Right atrium auricular region (tissue), 2 donors: ENCODE data around the gene MMAB. TPM values are rescaled to one million over a fixed set of nuclear protein-coding genes. Genes with fewer than 3 reads are reported as not detected.
A peak's percentile ranks its signal among the peaks of the same experiment; 100 is the strongest.

Experiments
- DNase-seq: peaks from one replicate; pipeline ENCODE4 v3.0.0-alpha.2; 2019; ENCODE audit warnings: low spot score
- H3K27ac ChIP-seq, 2 donors: fragments of 200-600 bp; sonication (generic); 1 replicate in 1 of 2; 2 replicates in 1 of 2; pipeline ENCODE4 v1.5.1; 2016 to 2019
- H3K27me3 ChIP-seq, 2 donors: fragments of 200-600 bp; sonication (generic); one replicate each; pipeline versions ENCODE4 v1.5.1 to v1.6.0; 2017 to 2019
- H3K36me3 ChIP-seq: fragments of 200-600 bp; sonication (generic); one replicate; pipeline ENCODE4 v1.5.1; 2016
- H3K4me1 ChIP-seq, 2 donors: fragments of 200-600 bp; sonication (generic); one replicate each; pipeline versions ENCODE4 v1.5.1 to v1.6.0; 2017 to 2019
- H3K4me3 ChIP-seq, 2 donors: fragments of 200-600 bp; sonication (generic); 1 replicate in 1 of 2; 2 replicates in 1 of 2; pipeline ENCODE4 v1.5.1; 2017 to 2019; ENCODE audit warnings: mild to moderate bottlenecking in 1 of 2, moderate library complexity in 1 of 2
- H3K9me3 ChIP-seq, 2 donors: fragments of 200-600 bp; sonication (generic); one replicate each; pipeline ENCODE4 v1.5.1; 2019
- CTCF ChIP-seq, 2 donors: fragments of 200-600 bp; sonication (generic); IDR thresholded peaks; one replicate each; pipeline ENCODE4 v1.5.1; 2019; ENCODE audit warnings: antibody characterized with exemption in 2 of 2
- total RNA-seq, 2 donors: library from RNA; depleted of rRNA; stranded (reverse); fragments of >200 nt; gene quantifications; one replicate each; pipeline ENCODE4 v1.1.0, GENCODE V29; 2016

Gene MMAB
- total RNA-seq, 2 donors from 2014 or later, result 30.3 to 53.1 TPM

GRCh38 chr12:109523071-109523470 is 50.2 kb downstream of the MMAB start:
- Histone ChIP-seq H3K4me1 (peaks cover 0 to 43% of the 10 kb centered on the region in 2 donors), H3K27me3 (no peaks in the 10 kb centered on the region), H3K4me3 (no peak overlapping the region), H3K27ac (peak overlapping the region; percentile 32 to 74), H3K36me3 (peaks cover 60% of the 10 kb centered on the region), H3K9me3 (no peaks in the 10 kb centered on the region)
- TF ChIP-seq CTCF (IDR thresholded peaks at IDR 0.05), result no peak
- no peak for DNase-seq

GRCh38 chr12:109521831-109522230 is 51.5 kb downstream of the MMAB start:
- Histone ChIP-seq H3K36me3 (peaks cover 60% of the 10 kb centered on the region), H3K4me3 (no peak overlapping the region), H3K27ac (peak overlapping the region in 1 of 2 donors; percentile 74), H3K4me1 (peaks cover 0 to 49% of the 10 kb centered on the region in 2 donors), H3K27me3 (no peaks in the 10 kb centered on the region), H3K9me3 (no peaks in the 10 kb centered on the region)
- no peak for DNase-seq
- no peak for TF ChIP-seq CTCF (IDR thresholded peaks at IDR 0.05)

- H3K27me3 ChIP-seq, result no peaks in the 10 kb centered on the region
- no peaks in the 10 kb centered on the region for H3K9me3 ChIP-seq
- peaks cover 0 to 49% of the 10 kb centered on the region in 2 donors for H3K4me1 ChIP-seq
- H3K36me3 ChIP-seq, result peaks cover 62% of the 10 kb centered on the region
- no peak overlapping the region for H3K4me3 ChIP-seq
- H3K27ac ChIP-seq, result peak overlapping the region; percentile 59
- no peak for DNase-seq
- TF ChIP-seq CTCF (IDR thresholded peaks at IDR 0.05), result no peak
Measured at GRCh38 chr12:109519787-109520186, 53.5 kb downstream of the MMAB start.

GRCh38 chr12:109518820-109519665 is 54.3 kb downstream of the MMAB start:
- H3K4me1 ChIP-seq, result peaks cover 0 to 49% of the 10 kb centered on the region in 2 donors
- H3K4me3 ChIP-seq, result no peak overlapping the region
- peak; percentile 69 to 90 for TF ChIP-seq CTCF (IDR thresholded peaks at IDR 0.05)
- H3K9me3 ChIP-seq, result no peaks in the 10 kb centered on the region
- H3K27ac ChIP-seq, result peak overlapping the region; percentile 59
- H3K36me3 ChIP-seq, result peaks cover 62% of the 10 kb centered on the region
- no peaks in the 10 kb centered on the region for H3K27me3 ChIP-seq
- DNase-seq, result peak; percentile 72

- DNase-seq, result no peak
- no peak for TF ChIP-seq CTCF (IDR thresholded peaks at IDR 0.05)
- H3K27ac ChIP-seq, result peak overlapping the region; percentile 59
Measured at GRCh38 chr12:109517619-109518018, 55.7 kb downstream of the MMAB start.

More at GRCh38 chr12:109517619-109518018, 55.7 kb downstream of the MMAB start:
- H3K4me3 ChIP-seq, result no peak overlapping the region
- H3K4me1 ChIP-seq, result peaks cover 0 to 39% of the 10 kb centered on the region in 2 donors
- peaks cover 67% of the 10 kb centered on the region for H3K36me3 ChIP-seq
- no peaks in the 10 kb centered on the region for H3K9me3 ChIP-seq
- no peaks in the 10 kb centered on the region for H3K27me3 ChIP-seq
